Measurements from ENCODE around the gene AHRR. TPM values are rescaled to one million over a fixed set of nuclear protein-coding genes. Genes with fewer than 3 reads are reported as not detected.

AHRR gene
- total and polyA plus RNA-seq, 2 donors (not counting 1 experiment from before 2014, with no cell fraction given): 11.3 to 26.4 TPM

GRCh38 chr5:483011-483410, 161.5 kb downstream of the AHRR start:
- no peaks in the 10 kb centered on the region for H3K27me3 ChIP-seq (ENCODE audit: control insufficient read depth, insufficient read depth, low read length)
- no peaks in the 10 kb centered on the region for H4K20me1 ChIP-seq (ENCODE audit: control insufficient read depth, extremely low read depth, insufficient read depth, low read length)
- TF ChIP-seq EZH2 (IDR thresholded peaks at IDR 0.05; ENCODE audit: low read length, missing control alignments): no peak
- TF ChIP-seq CTCF (conservative IDR thresholded peaks at IDR 0.05 in 1 of 2, IDR thresholded peaks at IDR 0.05 in 1 of 2; ENCODE audit: low read depth in 1 of 2, low read length in 2 of 2): no peak
- H3K36me3 ChIP-seq (ENCODE audit: control insufficient read depth, insufficient read depth, low read length): no peaks in the 10 kb centered on the region
- H3K4me1 ChIP-seq (ENCODE audit: control insufficient read depth, extremely low read depth, insufficient read depth, low read length): no peaks in the 10 kb centered on the region
- no peaks in the 10 kb centered on the region for H3K79me2 ChIP-seq (ENCODE audit: control insufficient read depth, insufficient read depth, low read length)
- no peak overlapping the region for H3K4me3 ChIP-seq (replicated peaks in 1 of 4; ENCODE audit: control extremely low read depth in 1 of 4, insufficient read depth in 1 of 4, low read depth in 3 of 4, low read length in 4 of 4)
- H3K27ac ChIP-seq (ENCODE audit: insufficient read depth, low read length): no peak overlapping the region
- H2AFZ ChIP-seq (ENCODE audit: low read length): no peak overlapping the region
- H3K4me2 ChIP-seq (ENCODE audit: extremely low read depth, insufficient read depth, low read length): no peak overlapping the region
- H3K9me3 ChIP-seq (ENCODE audit: control insufficient read depth, insufficient read depth, low read depth, low read length): no peaks in the 10 kb centered on the region
- no peak for DNase-seq (ENCODE audit: low read depth in 2 of 2)
- H3K9ac ChIP-seq (ENCODE audit: insufficient read depth, low read length): no peak overlapping the region

- no peak for DNase-seq (ENCODE audit: low read depth in 2 of 2)
- TF ChIP-seq CTCF (conservative IDR thresholded peaks at IDR 0.05 in 1 of 2, IDR thresholded peaks at IDR 0.05 in 1 of 2; ENCODE audit: low read depth in 1 of 2, low read length in 2 of 2): no peak
- no peak for TF ChIP-seq EZH2 (IDR thresholded peaks at IDR 0.05; ENCODE audit: low read length, missing control alignments)
- Histone ChIP-seq H3K4me3 (replicated peaks in 1 of 4; ENCODE audit: control extremely low read depth in 1 of 4, insufficient read depth in 1 of 4, low read depth in 3 of 4, low read length in 4 of 4) (no peak overlapping the region), H3K79me2 (ENCODE audit: control insufficient read depth, insufficient read depth, low read length) (no peaks in the 10 kb centered on the region), H3K9ac (ENCODE audit: insufficient read depth, low read length) (no peak overlapping the region), H3K36me3 (ENCODE audit: control insufficient read depth, insufficient read depth, low read length) (no peaks in the 10 kb centered on the region), H2AFZ (ENCODE audit: low read length) (no peak overlapping the region), H3K4me1 (ENCODE audit: control insufficient read depth, extremely low read depth, insufficient read depth, low read length) (no peaks in the 10 kb centered on the region), H3K9me3 (ENCODE audit: control insufficient read depth, insufficient read depth, low read depth, low read length) (no peaks in the 10 kb centered on the region), H3K27ac (ENCODE audit: insufficient read depth, low read length) (no peak overlapping the region), H3K4me2 (ENCODE audit: extremely low read depth, insufficient read depth, low read length) (no peak overlapping the region), H4K20me1 (ENCODE audit: control insufficient read depth, extremely low read depth, insufficient read depth, low read length) (no peaks in the 10 kb centered on the region), H3K27me3 (ENCODE audit: control insufficient read depth, insufficient read depth, low read length) (no peaks in the 10 kb centered on the region)
Measured at GRCh38 chr5:483434-484140, 162.1 kb downstream of the AHRR start.

GRCh38 chr5:484556-484955, 163.0 kb downstream of the AHRR start:
- Histone ChIP-seq H3K36me3 (ENCODE audit: control insufficient read depth, insufficient read depth, low read length) (no peaks in the 10 kb centered on the region), H3K4me1 (ENCODE audit: control insufficient read depth, extremely low read depth, insufficient read depth, low read length) (no peaks in the 10 kb centered on the region), H3K79me2 (ENCODE audit: control insufficient read depth, insufficient read depth, low read length) (no peaks in the 10 kb centered on the region), H2AFZ (ENCODE audit: low read length) (no peak overlapping the region), H3K9ac (ENCODE audit: insufficient read depth, low read length) (no peak overlapping the region), H3K4me3 (replicated peaks in 1 of 4; ENCODE audit: control extremely low read depth in 1 of 4, insufficient read depth in 1 of 4, low read depth in 3 of 4, low read length in 4 of 4) (no peak overlapping the region), H3K27ac (ENCODE audit: insufficient read depth, low read length) (no peak overlapping the region), H3K27me3 (ENCODE audit: control insufficient read depth, insufficient read depth, low read length) (no peaks in the 10 kb centered on the region), H4K20me1 (ENCODE audit: control insufficient read depth, extremely low read depth, insufficient read depth, low read length) (no peaks in the 10 kb centered on the region), H3K4me2 (ENCODE audit: extremely low read depth, insufficient read depth, low read length) (no peak overlapping the region), H3K9me3 (ENCODE audit: control insufficient read depth, insufficient read depth, low read depth, low read length) (no peaks in the 10 kb centered on the region)
- TF ChIP-seq CTCF (conservative IDR thresholded peaks at IDR 0.05 in 1 of 2, IDR thresholded peaks at IDR 0.05 in 1 of 2; ENCODE audit: low read depth in 1 of 2, low read length in 2 of 2): no peak
- DNase-seq (ENCODE audit: low read depth in 2 of 2): no peak

Data from fibroblast of lung (primary cell).